ENCODE measurements around the gene ODF2L. TPM values are rescaled to one million over a fixed set of nuclear protein-coding genes. Genes with fewer than 3 reads are reported as not detected.

Gene ODF2L
- total RNA-seq, 1 experiment from 2014 or later = 88.2 TPM

GRCh38 chr1:86317926-86318325, 78.2 kb downstream of the ODF2L start:
- intact Hi-C loops (cut with micrococcal nuclease; ENCODE audit: unreplicated experiment) = no loop called here
- TF ChIP-seq POLR2AphosphoS5 (IDR thresholded peaks at IDR 0.05; ENCODE audit: low read depth, low read length) (no peak), TCF7L2 (IDR thresholded peaks at IDR 0.05; ENCODE audit: low read depth, low read length) (no peak), CTCF (IDR thresholded peaks at IDR 0.05) (no peak), REST (IDR thresholded peaks at IDR 0.05; ENCODE audit: insufficient read depth in 1 of 2, low read depth in 2 of 2, low read length in 1 of 2) (no peak), SIN3A (IDR thresholded peaks at IDR 0.05; ENCODE audit: borderline replicate concordance, insufficient read depth, low read depth, low read length) (no peak)
- no TSS peak for BruUV-seq (replicated peaks)
- Histone ChIP-seq H3K36me3 (ENCODE audit: control insufficient read depth, insufficient read depth, low read length) (no peaks in the 10 kb centered on the region), H3K9me3 (ENCODE audit: control insufficient read depth, insufficient read depth, low read depth, low read length) (no peaks in the 10 kb centered on the region), H3K27ac (ENCODE audit: low read length) (no peak overlapping the region), H3K4me1 (ENCODE audit: control insufficient read depth, insufficient read depth, low read length) (no peaks in the 10 kb centered on the region), H3K4me3 (ENCODE audit: low read depth in 2 of 2, low read length in 2 of 2) (no peak overlapping the region), H3K27me3 (ENCODE audit: control insufficient read depth, insufficient read depth, low read length) (peaks cover 20% of the 10 kb centered on the region)
- CTCF ChIA-PET = no interaction called here
- POLR2A ChIA-PET = interaction anchor here (0.6 kb wide), 1 partner anchor 18 kb away, joined by 4 read pairs; no protein-coding TSS in a partner anchor
- no peak for ATAC-seq
- in situ Hi-C loops (cut with HindIII; ENCODE audit: low pct_unique_long_range_greater_than_20kb, low sequenced_read_pairs) = no loop called here
- no peak for DNase-seq (ENCODE audit: low read depth, low spot score)

GRCh38 chr1:86305731-86306130, 90.4 kb downstream of the ODF2L start:
- BruUV-seq (replicated peaks) = no TSS peak
- H3K36me3 ChIP-seq (ENCODE audit: control insufficient read depth, insufficient read depth, low read length) = no peaks in the 10 kb centered on the region
- no peaks in the 10 kb centered on the region for H3K4me1 ChIP-seq (ENCODE audit: control insufficient read depth, insufficient read depth, low read length)
- H3K27me3 ChIP-seq (ENCODE audit: control insufficient read depth, insufficient read depth, low read length) = peaks cover 47% of the 10 kb centered on the region
- TF ChIP-seq POLR2AphosphoS5 (IDR thresholded peaks at IDR 0.05; ENCODE audit: low read depth, low read length) = no peak
- TF ChIP-seq CTCF (IDR thresholded peaks at IDR 0.05) = no peak
- no peak for TF ChIP-seq TCF7L2 (IDR thresholded peaks at IDR 0.05; ENCODE audit: low read depth, low read length)
- no peak for TF ChIP-seq SIN3A (IDR thresholded peaks at IDR 0.05; ENCODE audit: borderline replicate concordance, insufficient read depth, low read depth, low read length)
- no peak for TF ChIP-seq REST (IDR thresholded peaks at IDR 0.05; ENCODE audit: insufficient read depth in 1 of 2, low read depth in 2 of 2, low read length in 1 of 2)
- H3K27ac ChIP-seq (ENCODE audit: low read length) = no peak overlapping the region
- POLR2A ChIA-PET = no interaction called here
- no peaks in the 10 kb centered on the region for H3K9me3 ChIP-seq (ENCODE audit: control insufficient read depth, insufficient read depth, low read depth, low read length)
- DNase-seq (ENCODE audit: low read depth, low spot score) = no peak
- CTCF ChIA-PET = no interaction called here
- ATAC-seq = no peak
- intact Hi-C loops (cut with micrococcal nuclease; ENCODE audit: unreplicated experiment) = no loop called here
- in situ Hi-C loops (cut with HindIII; ENCODE audit: low pct_unique_long_range_greater_than_20kb, low sequenced_read_pairs) = no loop called here
- no peak overlapping the region for H3K4me3 ChIP-seq (ENCODE audit: low read depth in 2 of 2, low read length in 2 of 2)
